ENCODE results near the gene SPACDR.
A peak's percentile ranks its signal among the peaks of the same experiment; 100 is the strongest.

Gene SPACDR

GRCh38 chr7:100469227-100470044 is 5.4 kb upstream of the SPACDR start:
- TF ChIP-seq CTCF (IDR thresholded peaks at IDR 0.05; ENCODE audit: low read depth, low read length): peak; percentile 78
- H3K4me3 ChIP-seq (ENCODE audit: low read depth, low read length): no peak overlapping the region

DNA sequence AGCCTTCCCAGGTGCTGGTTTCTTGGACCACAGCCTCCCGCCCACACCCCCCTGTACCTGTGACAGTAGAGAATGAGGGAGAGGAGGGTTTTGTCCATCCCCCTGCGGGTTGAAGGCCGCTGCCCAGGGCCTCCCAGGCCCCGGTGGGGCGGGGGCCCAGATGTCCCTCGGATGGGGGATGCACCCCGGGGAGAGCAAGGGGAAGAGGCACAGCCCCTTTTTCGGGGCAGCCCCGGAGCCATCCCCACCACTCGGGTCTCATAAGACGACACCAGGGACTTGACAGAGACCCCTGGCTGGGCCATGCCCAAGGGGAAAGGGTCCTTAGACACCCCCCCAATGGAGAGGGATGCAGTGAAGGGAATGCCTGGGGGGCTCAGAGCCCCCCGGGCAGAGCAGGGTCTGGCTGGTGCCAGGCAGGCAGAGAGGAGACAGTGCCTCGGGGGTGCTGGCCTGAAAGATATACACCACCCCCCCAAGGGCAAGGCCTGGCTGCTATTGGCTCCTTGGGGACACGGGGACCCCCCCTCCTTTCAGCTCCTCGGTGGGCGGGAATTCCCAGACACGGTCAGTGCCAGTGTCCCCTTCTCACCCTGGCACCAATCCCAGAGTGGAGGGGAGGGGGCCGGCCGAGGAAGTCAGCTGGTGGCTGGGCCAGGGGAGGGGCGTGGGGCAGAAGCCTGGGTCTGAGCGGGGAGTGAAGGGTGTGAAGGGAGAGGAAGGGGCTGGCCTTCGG is 3.7 kb upstream of the SPACDR start:
- no peak overlapping the region for H3K4me3 ChIP-seq (ENCODE audit: low read depth, low read length)
- no peak for TF ChIP-seq CTCF (IDR thresholded peaks at IDR 0.05; ENCODE audit: low read depth, low read length)

GRCh38 chr7:100466653-100467605 is 2.9 kb upstream of the SPACDR start:
- no peak for TF ChIP-seq CTCF (IDR thresholded peaks at IDR 0.05; ENCODE audit: low read depth, low read length)
- no peak overlapping the region for H3K4me3 ChIP-seq (ENCODE audit: low read depth, low read length)

GRCh38 chr7:100465702-100466311 is 1.7 kb upstream of the SPACDR start:
- no peak overlapping the region for H3K4me3 ChIP-seq (ENCODE audit: low read depth, low read length)
- TF ChIP-seq CTCF (IDR thresholded peaks at IDR 0.05; ENCODE audit: low read depth, low read length): peak; percentile 66

GRCh38 chr7:100465299-100465698 is 1.2 kb upstream of the SPACDR start:
- H3K4me3 ChIP-seq (ENCODE audit: low read depth, low read length): no peak overlapping the region
- no peak for TF ChIP-seq CTCF (IDR thresholded peaks at IDR 0.05; ENCODE audit: low read depth, low read length)

GRCh38 chr7:100464791-100465190 is 731 bp upstream of the SPACDR start:
- no peak overlapping the region for H3K4me3 ChIP-seq (ENCODE audit: low read depth, low read length)
- TF ChIP-seq CTCF (IDR thresholded peaks at IDR 0.05; ENCODE audit: low read depth, low read length): no peak
